ENCODE data around the gene MOCS1.

Gene MOCS1

DNA sequence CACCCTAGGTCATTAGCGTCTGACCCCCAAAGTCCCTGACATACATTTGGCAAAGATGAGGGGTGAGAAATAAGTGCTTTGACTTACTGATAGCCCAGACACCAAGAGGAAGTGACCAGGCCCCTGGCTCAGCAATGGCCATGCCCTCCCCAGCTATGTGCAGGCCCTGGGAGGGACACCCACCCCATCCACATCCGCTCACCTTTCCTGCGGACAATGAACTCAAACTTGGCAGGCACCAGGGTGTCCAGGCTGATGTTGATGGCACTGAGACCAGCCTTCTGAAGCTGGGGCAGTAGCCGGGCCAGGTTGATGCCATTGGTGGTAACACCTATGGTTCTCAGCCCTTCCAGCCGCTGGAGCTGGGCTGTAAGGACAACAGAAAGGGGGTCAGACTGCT lies 18.4 kb downstream of the MOCS1 start:
- no peak for TF ChIP-seq TAF1 (IDR thresholded peaks at IDR 0.05; ENCODE audit: borderline replicate concordance, insufficient read depth, low read length)
- no peak for TF ChIP-seq FOXP2 (optimal IDR thresholded peaks at IDR 0.05; ENCODE audit: borderline replicate concordance, extremely low read depth, extremely low read length, insufficient read depth)
- no peak for TF ChIP-seq SIN3A (IDR thresholded peaks at IDR 0.05; ENCODE audit: borderline replicate concordance, insufficient read depth, low read length)
- TF ChIP-seq POLR2AphosphoS5 (IDR thresholded peaks at IDR 0.05; ENCODE audit: low read depth, low read length): no peak
- TF ChIP-seq, protein P1, sequence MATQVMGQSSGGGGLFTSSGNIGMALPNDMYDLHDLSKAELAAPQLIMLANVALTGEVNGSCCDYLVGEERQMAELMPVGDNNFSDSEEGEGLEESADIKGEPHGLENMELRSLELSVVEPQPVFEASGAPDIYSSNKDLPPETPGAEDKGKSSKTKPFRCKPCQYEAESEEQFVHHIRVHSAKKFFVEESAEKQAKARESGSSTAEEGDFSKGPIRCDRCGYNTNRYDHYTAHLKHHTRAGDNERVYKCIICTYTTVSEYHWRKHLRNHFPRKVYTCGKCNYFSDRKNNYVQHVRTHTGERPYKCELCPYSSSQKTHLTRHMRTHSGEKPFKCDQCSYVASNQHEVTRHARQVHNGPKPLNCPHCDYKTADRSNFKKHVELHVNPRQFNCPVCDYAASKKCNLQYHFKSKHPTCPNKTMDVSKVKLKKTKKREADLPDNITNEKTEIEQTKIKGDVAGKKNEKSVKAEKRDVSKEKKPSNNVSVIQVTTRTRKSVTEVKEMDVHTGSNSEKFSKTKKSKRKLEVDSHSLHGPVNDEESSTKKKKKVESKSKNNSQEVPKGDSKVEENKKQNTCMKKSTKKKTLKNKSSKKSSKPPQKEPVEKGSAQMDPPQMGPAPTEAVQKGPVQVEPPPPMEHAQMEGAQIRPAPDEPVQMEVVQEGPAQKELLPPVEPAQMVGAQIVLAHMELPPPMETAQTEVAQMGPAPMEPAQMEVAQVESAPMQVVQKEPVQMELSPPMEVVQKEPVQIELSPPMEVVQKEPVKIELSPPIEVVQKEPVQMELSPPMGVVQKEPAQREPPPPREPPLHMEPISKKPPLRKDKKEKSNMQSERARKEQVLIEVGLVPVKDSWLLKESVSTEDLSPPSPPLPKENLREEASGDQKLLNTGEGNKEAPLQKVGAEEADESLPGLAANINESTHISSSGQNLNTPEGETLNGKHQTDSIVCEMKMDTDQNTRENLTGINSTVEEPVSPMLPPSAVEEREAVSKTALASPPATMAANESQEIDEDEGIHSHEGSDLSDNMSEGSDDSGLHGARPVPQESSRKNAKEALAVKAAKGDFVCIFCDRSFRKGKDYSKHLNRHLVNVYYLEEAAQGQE (IDR thresholded peaks at IDR 0.05; ENCODE audit: insufficient read depth in 1 of 2, low read depth in 2 of 2, low read length in 2 of 2): no peak

DNA sequence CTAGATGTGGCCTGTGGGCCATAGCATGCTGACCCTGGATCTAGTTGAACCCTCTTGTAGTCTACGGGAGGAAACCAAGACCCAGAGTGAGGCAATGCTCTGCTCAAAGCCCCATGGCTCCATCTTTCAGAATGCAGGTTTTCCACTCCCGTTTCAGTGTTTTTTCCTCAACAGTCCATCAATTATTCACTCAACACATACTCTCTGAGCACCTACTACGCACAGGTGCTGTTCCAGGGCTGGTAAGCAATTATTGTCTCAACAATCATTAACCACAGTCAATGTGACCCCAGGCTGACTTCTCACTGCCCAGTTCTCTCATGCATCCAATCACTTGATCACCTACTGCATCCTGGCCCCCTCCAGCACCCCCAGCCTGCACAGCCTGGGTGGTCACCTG lies 20.0 kb downstream of the MOCS1 start:
- TF ChIP-seq, protein P1 (IDR thresholded peaks at IDR 0.05; ENCODE audit: insufficient read depth in 1 of 2, low read depth in 2 of 2, low read length in 2 of 2): no peak
- no peak for TF ChIP-seq POLR2AphosphoS5 (IDR thresholded peaks at IDR 0.05; ENCODE audit: low read depth, low read length)
- TF ChIP-seq FOXP2 (optimal IDR thresholded peaks at IDR 0.05; ENCODE audit: borderline replicate concordance, extremely low read depth, extremely low read length, insufficient read depth): no peak
- no peak for TF ChIP-seq SIN3A (IDR thresholded peaks at IDR 0.05; ENCODE audit: borderline replicate concordance, insufficient read depth, low read length)
- TF ChIP-seq TAF1 (IDR thresholded peaks at IDR 0.05; ENCODE audit: borderline replicate concordance, insufficient read depth, low read length): no peak

DNA sequence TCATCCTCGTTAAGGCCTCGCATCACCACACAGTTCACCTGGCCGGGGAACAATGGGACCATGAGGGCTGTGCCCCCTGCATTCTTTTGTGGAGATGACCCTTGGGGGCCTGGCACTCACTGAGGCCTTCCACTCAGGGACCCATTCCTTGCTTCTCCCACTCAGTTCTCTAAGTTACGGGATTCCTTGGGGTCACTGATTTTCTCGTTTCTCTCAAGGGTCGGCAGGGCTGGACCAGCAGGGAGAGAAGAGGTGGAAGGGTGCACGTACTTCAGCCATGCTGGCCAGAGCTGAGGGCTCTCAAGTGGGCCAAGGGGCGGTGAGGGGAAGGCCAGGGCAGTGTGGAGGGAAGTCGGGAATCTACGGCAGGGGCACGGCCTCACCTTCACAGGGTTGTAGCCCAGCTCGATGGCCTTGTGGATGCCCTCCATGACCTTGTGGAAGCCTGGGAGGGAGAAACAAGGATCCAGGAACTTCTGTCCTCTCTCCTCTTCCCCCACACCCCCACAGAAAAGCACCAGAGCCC lies 20.8 kb downstream of the MOCS1 start:
- TF ChIP-seq SIN3A (IDR thresholded peaks at IDR 0.05; ENCODE audit: borderline replicate concordance, insufficient read depth, low read length): no peak
- TF ChIP-seq POLR2AphosphoS5 (IDR thresholded peaks at IDR 0.05; ENCODE audit: low read depth, low read length): no peak
- TF ChIP-seq, protein P1 (IDR thresholded peaks at IDR 0.05; ENCODE audit: insufficient read depth in 1 of 2, low read depth in 2 of 2, low read length in 2 of 2): no peak
- no peak for TF ChIP-seq TAF1 (IDR thresholded peaks at IDR 0.05; ENCODE audit: borderline replicate concordance, insufficient read depth, low read length)
- no peak for TF ChIP-seq FOXP2 (optimal IDR thresholded peaks at IDR 0.05; ENCODE audit: borderline replicate concordance, extremely low read depth, extremely low read length, insufficient read depth)

DNA sequence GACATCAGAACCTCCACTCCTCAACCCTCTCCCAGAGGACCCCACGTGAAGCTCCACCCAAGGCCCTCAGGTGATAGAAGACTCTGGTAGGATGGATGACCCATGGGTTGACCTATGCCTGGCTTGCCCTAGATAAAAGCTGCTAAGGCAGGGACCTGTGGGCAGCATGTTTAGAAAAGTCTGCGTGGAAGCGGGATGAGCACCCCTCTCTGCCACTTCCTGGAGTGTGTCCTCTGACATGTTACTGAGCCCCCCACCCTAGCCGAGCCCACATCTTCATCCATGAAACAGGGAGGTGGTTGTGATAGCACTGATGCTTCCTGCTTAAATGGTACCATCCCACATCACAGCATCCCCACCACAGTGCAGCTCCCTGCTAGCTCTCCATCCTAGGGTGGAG lies 21.8 kb downstream of the MOCS1 start:
- TF ChIP-seq FOXP2 (optimal IDR thresholded peaks at IDR 0.05; ENCODE audit: borderline replicate concordance, extremely low read depth, extremely low read length, insufficient read depth) (no peak), POLR2AphosphoS5 (IDR thresholded peaks at IDR 0.05; ENCODE audit: low read depth, low read length) (no peak), TAF1 (IDR thresholded peaks at IDR 0.05; ENCODE audit: borderline replicate concordance, insufficient read depth, low read length) (no peak), SIN3A (IDR thresholded peaks at IDR 0.05; ENCODE audit: borderline replicate concordance, insufficient read depth, low read length) (no peak)
- TF ChIP-seq, protein P1 (IDR thresholded peaks at IDR 0.05; ENCODE audit: insufficient read depth in 1 of 2, low read depth in 2 of 2, low read length in 2 of 2): no peak
